Neural crest cell (in vitro differentiated cells): ENCODE measurements around the gene LENG9. TPM values are rescaled to one million over a fixed set of nuclear protein-coding genes. Genes with fewer than 3 reads are reported as not detected.
"Not testable (repeated sequence)": the region's sequence is repeated elsewhere in the genome, so short reads cannot be mapped to it uniquely, and the experiment has no call there.

ENCODE experiments used
- DNase-seq: peaks from one replicate; pipeline ENCODE4 v3.0.0; 2021; ENCODE audit warnings: low read depth, mixed read lengths, low spot score
- H3K27ac Mint-ChIP-seq: one replicate; pipeline ENCODE4 v1.8.0; 2021; ENCODE audit warnings: mild to moderate bottlenecking, mixed read lengths; ENCODE audit not compliant: unreplicated experiment
- H3K27me3 Mint-ChIP-seq: 2 replicates; pipeline ENCODE4 v1.8.0; 2021; ENCODE audit warnings: low read depth, mild to moderate bottlenecking, mixed read lengths
- H3K36me3 Mint-ChIP-seq: 2 replicates; pipeline ENCODE4 v1.8.0; 2021; ENCODE audit warnings: low read depth, mild to moderate bottlenecking, mixed read lengths
- H3K4me1 Mint-ChIP-seq: 2 replicates; pipeline ENCODE4 v1.8.0; 2021; ENCODE audit warnings: mixed read lengths
- H3K4me3 Mint-ChIP-seq: one replicate; pipeline ENCODE4 v1.8.0; 2021; ENCODE audit warnings: mild to moderate bottlenecking, mixed read lengths
- H3K9me3 Mint-ChIP-seq: 2 replicates; pipeline ENCODE4 v1.8.0; 2021; ENCODE audit warnings: mixed read lengths
- CTCF ChIP-seq: fragments of 200-600 bp; sonication (generic); conservative IDR thresholded peaks from 2 replicates; pipeline ENCODE4 v1.5.0; 2021; ENCODE audit warnings: antibody characterized with exemption, mild to moderate bottlenecking
- long read RNA-seq: library from polyadenylated mRNA; unstranded; transcript quantifications from one replicate; pipeline ENCODE4 v2.0.0, GENCODE V29; 2020
- total RNA-seq: library from RNA; stranded (reverse); gene quantifications from 2 replicates; pipeline ENCODE4 v1.2.1, GENCODE V29; 2021

The LENG9 gene
- total RNA-seq: 2.5 and 3.0 TPM in 2 replicates
- long read RNA-seq: 0 reads

- H3K27me3 Mint-ChIP-seq: peaks cover 33% of the 10 kb centered on the region
- H3K36me3 Mint-ChIP-seq: peaks cover 8% of the 10 kb centered on the region
- peak; percentile 89 for DNase-seq
- peaks cover 10% of the 10 kb centered on the region for H3K4me1 Mint-ChIP-seq
- H3K4me3 Mint-ChIP-seq: peak within 1 kb of the TSS; percentile 97
- no peaks in the 10 kb centered on the region for H3K9me3 Mint-ChIP-seq
- TF ChIP-seq CTCF: no peak
- peak within 1 kb of the TSS; percentile 78 for H3K27ac Mint-ChIP-seq
Measured at GRCh38 chr19:54463531-54464043, at the start of gene LENG9. TSS of gene LENG9 (minus strand) at chr19:54463778. CDS start at chr19:54463526, 252 bp downstream.

GRCh38 chr19:54509200-54509940, 45.8 kb upstream of the LENG9 start:
- not testable (repeated sequence) for H3K27ac Mint-ChIP-seq, H3K4me1 Mint-ChIP-seq, H3K36me3 Mint-ChIP-seq, H3K9me3 Mint-ChIP-seq, H3K4me3 Mint-ChIP-seq, H3K27me3 Mint-ChIP-seq, DNase-seq

- not testable (repeated sequence) for H3K4me3 Mint-ChIP-seq, H3K4me1 Mint-ChIP-seq, H3K9me3 Mint-ChIP-seq, DNase-seq, H3K36me3 Mint-ChIP-seq, H3K27ac Mint-ChIP-seq, H3K27me3 Mint-ChIP-seq
Measured at GRCh38 chr19:54508487-54508886, 44.9 kb upstream of the LENG9 start.

- Mint-ChIP-seq H3K4me1 (no peaks in the 10 kb centered on the region), H3K27me3 (no peaks in the 10 kb centered on the region), H3K36me3 (peaks cover 3% of the 10 kb centered on the region), H3K9me3 (peaks cover 3% of the 10 kb centered on the region), H3K4me3 (no peak overlapping the region), H3K27ac (no peak overlapping the region)
- no peak for DNase-seq
- no peak for TF ChIP-seq CTCF
Measured at GRCh38 chr19:54507824-54508223, 44.2 kb upstream of the LENG9 start.

- not testable (repeated sequence) for H3K36me3 Mint-ChIP-seq, H3K27ac Mint-ChIP-seq, H3K27me3 Mint-ChIP-seq, DNase-seq, H3K4me3 Mint-ChIP-seq, H3K9me3 Mint-ChIP-seq, H3K4me1 Mint-ChIP-seq
Measured at GRCh38 chr19:54507038-54507717, 43.6 kb upstream of the LENG9 start.

GRCh38 chr19:54506079-54506478, 42.5 kb upstream of the LENG9 start:
- peaks cover 3% of the 10 kb centered on the region for H3K36me3 Mint-ChIP-seq
- TF ChIP-seq CTCF: no peak
- no peak overlapping the region for H3K27ac Mint-ChIP-seq
- DNase-seq: no peak
- H3K27me3 Mint-ChIP-seq: no peaks in the 10 kb centered on the region
- no peaks in the 10 kb centered on the region for H3K9me3 Mint-ChIP-seq
- H3K4me1 Mint-ChIP-seq: no peaks in the 10 kb centered on the region
- H3K4me3 Mint-ChIP-seq: no peak overlapping the region

GRCh38 chr19:54505542-54505941, 42.0 kb upstream of the LENG9 start:
- not testable (repeated sequence) for H3K9me3 Mint-ChIP-seq, H3K27me3 Mint-ChIP-seq, H3K4me1 Mint-ChIP-seq, H3K27ac Mint-ChIP-seq, H3K36me3 Mint-ChIP-seq, H3K4me3 Mint-ChIP-seq, DNase-seq
